H9 (cell line): ENCODE data around the gene DIS3L2. TPM values are rescaled to one million over a fixed set of nuclear protein-coding genes. Genes with fewer than 3 reads are reported as not detected.

Experiments used
- DNase-seq: peaks from one replicate; pipeline ENCODE4 v3.0.0-alpha.2; 2017
- H2AFZ ChIP-seq: one replicate; pipeline ENCODE4 v1.6.1; 2013; ENCODE audit warnings: mild to moderate bottlenecking, low read length, control low read depth, moderate library complexity
- H2AK5ac ChIP-seq: 2 replicates; pipeline ENCODE4 v1.6.1; 2013; ENCODE audit warnings: low read length, control low read depth, mixed read lengths; ENCODE audit not compliant: insufficient read length
- H2BK120ac ChIP-seq: one replicate; pipeline ENCODE4 v1.6.1; 2013; ENCODE audit warnings: low read depth, mild to moderate bottlenecking, low read length, control low read depth, inconsistent platforms; ENCODE audit not compliant: poor library complexity, severe bottlenecking
- H2BK12ac ChIP-seq: 2 replicates; pipeline ENCODE4 v1.6.1; 2013; ENCODE audit warnings: low read length, control low read depth, mixed read lengths, low read depth; ENCODE audit not compliant: insufficient read length
- H2BK15ac ChIP-seq: 2 replicates; pipeline ENCODE4 v1.6.1; 2013; ENCODE audit warnings: low read depth, low read length, control low read depth
- H2BK20ac ChIP-seq: one replicate; pipeline ENCODE4 v1.6.1; 2013; ENCODE audit warnings: low read depth, mild to moderate bottlenecking, low read length, control low read depth, inconsistent platforms; ENCODE audit not compliant: poor library complexity, severe bottlenecking
- H2BK5ac ChIP-seq: 2 replicates; pipeline ENCODE4 v1.6.1; 2013; ENCODE audit warnings: low read length, control low read depth, mixed read lengths; ENCODE audit not compliant: insufficient read length
- H3K14ac ChIP-seq: 2 replicates; pipeline ENCODE4 v1.6.1; 2013; ENCODE audit warnings: low read length, control low read depth; ENCODE audit not compliant: insufficient read depth
- H3K18ac ChIP-seq: 2 replicates; pipeline ENCODE4 v1.6.1; 2013; ENCODE audit warnings: low read depth, mild to moderate bottlenecking, mixed read lengths, low read length, control low read depth; ENCODE audit not compliant: insufficient read length
- H3K23ac ChIP-seq: 2 replicates; pipeline ENCODE4 v1.6.1; 2013; ENCODE audit warnings: low read length, control low read depth, mixed read lengths, low read depth; ENCODE audit not compliant: insufficient read length
- H3K23me2 ChIP-seq: 2 replicates; pipeline ENCODE4 v1.6.1; 2013; ENCODE audit warnings: low read depth, mild to moderate bottlenecking, mixed read lengths, low read length, control low read depth; ENCODE audit not compliant: insufficient read length, poor library complexity, severe bottlenecking
- H3K27ac ChIP-seq: 2 replicates; pipeline ENCODE4 v1.5.1; 2013; ENCODE audit warnings: low read length, control low read depth, mixed read lengths, low read depth; ENCODE audit not compliant: insufficient read length
- H3K27me3 ChIP-seq: 2 replicates; pipeline ENCODE4 v1.6.1; 2013; ENCODE audit warnings: low read length, control low read depth, inconsistent platforms; ENCODE audit not compliant: insufficient read depth
- H3K4ac ChIP-seq: 2 replicates; pipeline ENCODE4 v1.6.1; 2013; ENCODE audit warnings: low read depth, mild to moderate bottlenecking, control low read depth, inconsistent platforms, low read length, moderate library complexity
- H3K4me1 ChIP-seq: 2 replicates; pipeline ENCODE4 v1.6.1; 2013; ENCODE audit warnings: low read length, control low read depth, inconsistent platforms; ENCODE audit not compliant: insufficient read depth
- H3K4me2 ChIP-seq: 2 replicates; pipeline ENCODE4 v1.6.1; 2013; ENCODE audit warnings: low read length, control low read depth, mixed read lengths; ENCODE audit not compliant: insufficient read length, insufficient read depth
- H3K56ac ChIP-seq: 2 replicates; pipeline ENCODE4 v1.6.1; 2013; ENCODE audit warnings: low read depth, mild to moderate bottlenecking, mixed read lengths, low read length, control low read depth; ENCODE audit not compliant: insufficient read length
- H3K79me1 ChIP-seq: 2 replicates; pipeline ENCODE4 v1.6.1; 2013; ENCODE audit warnings: low read depth, mild to moderate bottlenecking, moderate library complexity, low read length, control low read depth, inconsistent platforms; ENCODE audit not compliant: insufficient read depth, poor library complexity, severe bottlenecking
- H3K79me2 ChIP-seq: 2 replicates; pipeline ENCODE4 v1.6.1; 2013; ENCODE audit warnings: low read length, control low read depth, inconsistent platforms; ENCODE audit not compliant: insufficient read depth
- H3K9ac ChIP-seq: 2 replicates; pipeline ENCODE4 v1.6.1; 2013; ENCODE audit warnings: low read length, control low read depth, mixed read lengths; ENCODE audit not compliant: insufficient read length; ENCODE audit errors: extremely low read depth
- H3K9me3 ChIP-seq: one replicate; pipeline ENCODE4 v1.6.1; 2013; ENCODE audit warnings: low read depth, low read length, inconsistent platforms; ENCODE audit not compliant: control insufficient read depth
- H3T11ph ChIP-seq: one replicate; pipeline ENCODE4 v1.6.1; 2013; ENCODE audit warnings: mild to moderate bottlenecking, low read length, control low read depth, inconsistent platforms
- H4K20me1 ChIP-seq: one replicate; pipeline ENCODE4 v1.6.1; 2013; ENCODE audit not compliant: control insufficient read depth, insufficient read length, insufficient read depth
- H4K5ac ChIP-seq: 2 replicates; pipeline ENCODE4 v1.6.1; 2013; ENCODE audit warnings: low read depth, mild to moderate bottlenecking, mixed read lengths, low read length, control low read depth; ENCODE audit not compliant: insufficient read length
- H4K8ac ChIP-seq: replicated peaks from 2 replicates; pipeline ENCODE4 v1.6.1; 2013; ENCODE audit warnings: low read length, control low read depth, mixed read lengths, low read depth; ENCODE audit not compliant: insufficient read length
- H4K91ac ChIP-seq: 2 replicates; pipeline ENCODE4 v1.6.1; 2013; ENCODE audit warnings: low read depth, mild to moderate bottlenecking, moderate library complexity, mixed read lengths, low read length, control low read depth; ENCODE audit not compliant: insufficient read length
- H3K27ac Mint-ChIP-seq, 3 experiments: 2 replicates in 2 of 3; 3 replicates in 1 of 3; pipeline ENCODE4 v1.8.0; 2020 to 2021; ENCODE audit warnings: mixed read lengths in 3 of 3, mild to moderate bottlenecking in 1 of 3, moderate library complexity in 1 of 3
- H3K27me3 Mint-ChIP-seq: 2 replicates; pipeline ENCODE4 v1.8.0; 2021; ENCODE audit warnings: low read depth, mild to moderate bottlenecking, moderate library complexity, mixed read lengths
- H3K36me3 Mint-ChIP-seq, 3 experiments: 2 replicates in 2 of 3; 3 replicates in 1 of 3; pipeline ENCODE4 v1.8.0; 2020 to 2021; ENCODE audit warnings: low read depth in 3 of 3, mixed read lengths in 3 of 3; ENCODE audit not compliant: insufficient read depth in 1 of 3
- H3K4me1 Mint-ChIP-seq, 2 experiments: 2 replicates each; pipeline ENCODE4 v1.8.0; 2020; ENCODE audit warnings: mixed read lengths in 2 of 2
- H3K4me3 Mint-ChIP-seq, 2 experiments: 2 replicates in 1 of 2; 3 replicates in 1 of 2; pipeline ENCODE4 v1.8.0; 2020 to 2021; ENCODE audit warnings: mild to moderate bottlenecking in 2 of 2, mixed read lengths in 2 of 2, moderate library complexity in 1 of 2
- H3K9me3 Mint-ChIP-seq, 2 experiments: 2 replicates in 1 of 2; 3 replicates in 1 of 2; pipeline ENCODE4 v1.8.0; 2020; ENCODE audit warnings: mild to moderate bottlenecking in 2 of 2, mixed read lengths in 2 of 2, moderate library complexity in 1 of 2
- WGBS: extraction: QIAGEN DNeasy Blood & Tissue Kit; methylation state at CpG from one replicate; pipeline ENCODE4 v1.1.7; 2013; ENCODE audit warnings: missing lambda C conversion rate, low lambda C conversion rate, mixed read lengths; ENCODE audit not compliant: insufficient read length; ENCODE audit errors: extremely low coverage; 5-methylcytosine and 5-hydroxymethylcytosine counted together
- total RNA-seq: library from RNA; stranded (reverse); gene quantifications from 2 replicates; pipeline ENCODE4 v1.2.1, GENCODE V29; 2021
- TF ChIP-seq, protein P1 (sequence below): fragments of 200-600 bp; sonication (generic); conservative IDR thresholded peaks from 3 replicates; pipeline ENCODE4 v1.8.0; 2021; ENCODE audit warnings: antibody characterized with exemption, mild to moderate bottlenecking

Gene DIS3L2
- total RNA-seq, 1 experiment from 2014 or later = 28.1 TPM

DNA sequence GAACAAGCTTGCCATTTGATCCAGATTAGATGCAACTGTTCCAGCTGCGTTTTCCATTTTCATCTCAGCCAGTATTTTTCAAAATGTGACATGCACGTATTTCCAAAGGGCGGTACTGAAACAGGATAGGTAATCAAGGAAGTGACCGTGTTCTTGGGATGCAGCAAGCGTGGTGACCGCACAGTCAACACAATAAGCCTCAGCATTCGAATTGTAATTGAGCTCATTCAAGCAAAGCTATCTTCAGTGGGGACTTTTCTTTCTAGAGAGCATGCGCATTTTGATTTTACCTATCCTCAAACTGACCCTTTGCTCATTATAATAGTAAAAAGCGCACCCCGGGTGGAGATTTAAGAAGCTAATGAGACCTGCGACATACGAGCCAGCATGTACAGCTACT is 413.7 kb downstream of the DIS3L2 start:
- H2BK120ac ChIP-seq = no peak overlapping the region
- no peak overlapping the region for H3K23ac ChIP-seq
- no peak overlapping the region for H3K27ac ChIP-seq
- H4K8ac ChIP-seq = no peak overlapping the region
- no peak overlapping the region for H3K14ac ChIP-seq
- no peaks in the 10 kb centered on the region for H3K79me2 ChIP-seq
- H3K79me1 ChIP-seq = no peaks in the 10 kb centered on the region
- peaks cover 2% of the 10 kb centered on the region; the same call in 1 of the 2 replicates for H3K4me1 ChIP-seq
- no peaks in the 10 kb centered on the region for H3K23me2 ChIP-seq
- no peak overlapping the region for H2AFZ ChIP-seq
- H3K36me3 Mint-ChIP-seq = peaks cover 0 to 2% (median 0%) of the 10 kb centered on the region in 3 experiments; a peak in 1 of 7 replicates
- no peaks in the 10 kb centered on the region for H3K9me3 Mint-ChIP-seq
- H2AK5ac ChIP-seq = no peak overlapping the region
- peak overlapping the region in 1 of 3 experiments; percentile 49; a peak in 2 of 7 replicates for H3K27ac Mint-ChIP-seq
- 0 out of 5 replicates have a peak overlapping the region, but pooled peaks of 1 of the 2 experiments have one; percentile 26 for H3K4me3 Mint-ChIP-seq
- no peaks in the 10 kb centered on the region for H3K27me3 ChIP-seq
- TF ChIP-seq, protein P1, sequence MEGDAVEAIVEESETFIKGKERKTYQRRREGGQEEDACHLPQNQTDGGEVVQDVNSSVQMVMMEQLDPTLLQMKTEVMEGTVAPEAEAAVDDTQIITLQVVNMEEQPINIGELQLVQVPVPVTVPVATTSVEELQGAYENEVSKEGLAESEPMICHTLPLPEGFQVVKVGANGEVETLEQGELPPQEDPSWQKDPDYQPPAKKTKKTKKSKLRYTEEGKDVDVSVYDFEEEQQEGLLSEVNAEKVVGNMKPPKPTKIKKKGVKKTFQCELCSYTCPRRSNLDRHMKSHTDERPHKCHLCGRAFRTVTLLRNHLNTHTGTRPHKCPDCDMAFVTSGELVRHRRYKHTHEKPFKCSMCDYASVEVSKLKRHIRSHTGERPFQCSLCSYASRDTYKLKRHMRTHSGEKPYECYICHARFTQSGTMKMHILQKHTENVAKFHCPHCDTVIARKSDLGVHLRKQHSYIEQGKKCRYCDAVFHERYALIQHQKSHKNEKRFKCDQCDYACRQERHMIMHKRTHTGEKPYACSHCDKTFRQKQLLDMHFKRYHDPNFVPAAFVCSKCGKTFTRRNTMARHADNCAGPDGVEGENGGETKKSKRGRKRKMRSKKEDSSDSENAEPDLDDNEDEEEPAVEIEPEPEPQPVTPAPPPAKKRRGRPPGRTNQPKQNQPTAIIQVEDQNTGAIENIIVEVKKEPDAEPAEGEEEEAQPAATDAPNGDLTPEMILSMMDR = no peak
- DNase-seq = no peak
- H3K4me1 Mint-ChIP-seq = peaks cover 20 to 29% of the 10 kb centered on the region in 2 experiments
- H4K5ac ChIP-seq = no peak overlapping the region
- no CpG with 5 or more reads among the region's 12 CpGs for WGBS
- H3K56ac ChIP-seq = no peak overlapping the region
- no peak overlapping the region for H3T11ph ChIP-seq
- H2BK5ac ChIP-seq = no peak overlapping the region
- no peaks in the 10 kb centered on the region for H4K20me1 ChIP-seq
- H2BK20ac ChIP-seq = no peak overlapping the region
- no peak overlapping the region for H2BK12ac ChIP-seq
- H3K9ac ChIP-seq = no peak overlapping the region
- no peaks in the 10 kb centered on the region for H3K9me3 ChIP-seq
- H3K27me3 Mint-ChIP-seq = peaks cover 8% of the 10 kb centered on the region
- no peak overlapping the region for H4K91ac ChIP-seq
- H3K4me2 ChIP-seq = no peak overlapping the region
- no peak overlapping the region for H3K4ac ChIP-seq
- H3K18ac ChIP-seq = no peak overlapping the region
- H2BK15ac ChIP-seq = no peak overlapping the region
